Fibroblast of skin of left biceps (primary cell): ENCODE data around the gene SNTG2.
"Not testable (repeated sequence)": the region's sequence is repeated elsewhere in the genome, so short reads cannot be mapped to it uniquely, and the experiment has no call there.

Experiments
- DNase-seq, 2 experiments: peaks; one replicate each; pipeline ENCODE4 v3.0.0-alpha.2; 2013; ENCODE audit warnings: low read depth in 2 of 2

SNTG2 gene

DNA sequence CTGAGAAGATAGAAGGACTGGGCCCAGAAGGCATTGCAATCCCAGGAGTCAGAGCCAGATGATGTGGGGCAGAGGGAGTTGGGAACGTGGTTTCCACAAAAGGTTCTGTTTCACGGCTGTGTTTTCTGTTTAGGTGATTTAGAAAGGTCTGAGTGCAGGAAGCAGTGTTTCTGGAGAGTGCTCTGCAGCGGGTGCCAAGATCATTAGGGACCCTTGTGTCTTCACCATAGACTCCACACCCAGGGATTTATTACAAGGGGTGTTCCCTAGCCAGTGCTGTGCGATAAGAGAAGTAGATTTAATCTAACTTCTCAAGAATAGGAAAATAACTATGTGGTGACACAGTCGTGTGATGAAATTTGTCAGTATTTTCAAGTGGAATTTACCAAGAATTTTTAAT, 241.5 kb downstream of the SNTG2 start:
- DNase-seq: no peak

GRCh38 chr2:1193801-1194200, 243.2 kb downstream of the SNTG2 start:
- DNase-seq: no peak

GRCh38 chr2:1203772-1204171, 253.1 kb downstream of the SNTG2 start:
- DNase-seq: no peak

DNA sequence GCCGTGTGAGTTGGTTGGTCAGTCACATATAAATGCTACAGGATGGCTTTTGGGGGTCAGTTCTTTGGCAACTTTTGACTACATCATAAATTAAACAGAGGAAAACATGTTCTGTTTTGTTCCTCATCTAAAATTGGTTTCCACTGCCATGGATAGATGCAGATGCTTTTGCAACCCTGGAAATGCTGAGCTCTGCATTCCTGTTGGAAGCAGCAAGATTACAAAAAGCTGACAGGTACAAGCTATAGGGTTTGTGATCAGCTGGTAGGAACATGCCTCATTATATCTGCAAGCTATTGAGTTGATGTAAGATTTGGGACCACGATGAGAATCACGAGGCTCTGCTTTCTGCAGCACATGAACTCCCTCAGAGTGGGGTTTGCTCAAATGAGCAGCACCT, 255.2 kb downstream of the SNTG2 start:
- DNase-seq: no peak

- DNase-seq: no peak
These were observed 257.4 kb downstream of the SNTG2 start for GRCh38 chr2:1207962-1208510.

DNA sequence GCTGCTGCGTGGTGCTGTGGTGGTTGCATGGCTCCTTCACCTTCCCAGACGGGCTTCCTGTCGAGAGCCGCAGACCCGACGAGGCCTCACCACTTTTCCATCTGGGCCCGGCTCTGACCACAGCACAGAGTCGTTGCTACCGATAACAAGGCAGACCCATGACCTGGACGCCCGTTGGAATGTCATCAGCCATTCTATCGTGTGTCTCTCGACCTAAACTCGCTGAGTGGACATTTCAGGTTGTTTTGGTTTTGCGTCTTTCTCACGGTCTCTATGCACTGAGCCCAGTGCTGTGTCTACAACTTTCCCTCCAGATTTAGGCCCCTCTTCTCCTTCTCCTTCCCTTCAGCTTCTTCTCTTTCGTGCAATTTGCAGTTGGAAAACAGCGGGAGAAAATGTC, 257.9 kb downstream of the SNTG2 start:
- DNase-seq: no peak

- DNase-seq: no peak
These were observed 258.6 kb downstream of the SNTG2 start for GRCh38 chr2:1209246-1209645.

- no peak for DNase-seq
These were observed 259.1 kb downstream of the SNTG2 start for GRCh38 chr2:1209761-1210160.

- no peak for DNase-seq
These were observed 259.7 kb downstream of the SNTG2 start for GRCh38 chr2:1210352-1210751.

GRCh38 chr2:1219901-1220573, 269.4 kb downstream of the SNTG2 start:
- DNase-seq: no peak

DNA sequence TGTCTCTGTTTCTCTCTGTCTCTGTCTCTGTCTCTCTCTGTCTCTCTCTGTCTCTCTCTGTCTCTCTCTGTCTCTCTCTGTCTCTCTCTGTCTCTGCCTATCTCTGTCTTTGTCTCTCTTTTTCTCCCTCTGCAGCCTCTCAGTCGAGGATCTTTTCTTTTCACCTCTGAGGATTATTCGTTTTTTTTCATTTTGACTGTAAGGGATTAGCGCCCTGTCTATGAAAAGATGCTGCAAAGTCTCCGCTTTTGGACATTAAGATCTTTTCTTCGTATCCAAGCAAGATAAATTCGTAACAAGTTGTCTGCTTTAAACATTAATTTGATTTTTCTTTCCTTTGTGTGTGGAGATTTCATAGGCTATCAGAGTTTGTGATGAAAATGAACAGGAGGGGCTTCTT, 271.4 kb downstream of the SNTG2 start:
- DNase-seq: no peak

- no peak for DNase-seq
These were observed 273.1 kb downstream of the SNTG2 start for GRCh38 chr2:1223791-1224190.

- no peak for DNase-seq
These were observed 274.3 kb downstream of the SNTG2 start for GRCh38 chr2:1224901-1225300.

GRCh38 chr2:1226766-1227165, 276.1 kb downstream of the SNTG2 start:
- DNase-seq: no peak

DNA sequence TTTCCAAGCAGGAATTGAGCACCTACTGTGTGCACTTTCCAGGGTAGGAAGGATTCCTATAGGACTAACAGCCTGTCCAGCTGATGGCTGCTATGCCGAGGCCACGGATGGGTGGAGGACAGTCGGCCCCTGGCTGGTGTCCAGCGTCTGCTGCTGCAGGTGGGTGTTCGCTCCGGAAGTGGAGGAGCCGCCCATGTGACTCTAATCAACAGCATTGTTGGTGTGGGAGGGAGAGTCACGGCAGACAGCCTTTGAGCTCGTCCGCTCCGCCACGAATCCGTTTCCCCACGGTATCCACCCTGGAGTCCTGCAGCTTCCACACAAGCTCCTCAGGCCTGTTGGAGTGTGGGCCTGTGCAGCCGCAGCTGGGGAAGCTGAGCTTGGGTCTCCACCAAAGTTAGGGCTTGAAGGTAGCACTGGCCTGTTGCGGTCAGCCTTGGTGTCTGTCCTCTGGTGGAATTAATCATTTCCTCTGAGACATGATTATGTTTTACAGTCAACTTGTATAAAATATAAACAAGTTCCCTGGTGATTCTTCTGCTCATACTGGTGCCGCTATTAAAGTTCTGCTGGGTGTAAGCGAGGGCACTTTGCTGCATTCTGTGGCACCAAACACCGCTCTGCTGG, 276.7 kb downstream of the SNTG2 start:
- no peak for DNase-seq

DNA sequence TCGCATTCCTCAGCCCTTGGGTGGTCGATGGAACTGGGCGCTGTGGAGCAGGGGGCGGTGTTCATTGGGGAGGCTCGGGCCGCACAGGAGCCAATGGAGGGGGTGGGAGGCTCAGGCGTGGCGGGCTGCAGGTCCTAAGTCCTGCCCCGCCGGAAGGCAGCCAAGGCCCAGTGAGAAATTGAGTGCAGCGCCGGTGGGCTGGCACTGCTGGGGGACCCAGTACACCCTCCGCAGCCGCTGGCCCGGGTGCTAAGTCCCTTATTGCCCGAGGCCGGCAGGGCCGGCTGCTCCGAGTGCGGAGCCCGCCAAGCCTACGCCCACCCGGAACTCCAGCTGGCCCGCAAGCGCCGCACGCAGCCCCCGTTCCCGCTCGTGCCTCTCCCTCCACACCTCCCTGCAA, 278.9 kb downstream of the SNTG2 start:
- DNase-seq: not testable (repeated sequence)

DNA sequence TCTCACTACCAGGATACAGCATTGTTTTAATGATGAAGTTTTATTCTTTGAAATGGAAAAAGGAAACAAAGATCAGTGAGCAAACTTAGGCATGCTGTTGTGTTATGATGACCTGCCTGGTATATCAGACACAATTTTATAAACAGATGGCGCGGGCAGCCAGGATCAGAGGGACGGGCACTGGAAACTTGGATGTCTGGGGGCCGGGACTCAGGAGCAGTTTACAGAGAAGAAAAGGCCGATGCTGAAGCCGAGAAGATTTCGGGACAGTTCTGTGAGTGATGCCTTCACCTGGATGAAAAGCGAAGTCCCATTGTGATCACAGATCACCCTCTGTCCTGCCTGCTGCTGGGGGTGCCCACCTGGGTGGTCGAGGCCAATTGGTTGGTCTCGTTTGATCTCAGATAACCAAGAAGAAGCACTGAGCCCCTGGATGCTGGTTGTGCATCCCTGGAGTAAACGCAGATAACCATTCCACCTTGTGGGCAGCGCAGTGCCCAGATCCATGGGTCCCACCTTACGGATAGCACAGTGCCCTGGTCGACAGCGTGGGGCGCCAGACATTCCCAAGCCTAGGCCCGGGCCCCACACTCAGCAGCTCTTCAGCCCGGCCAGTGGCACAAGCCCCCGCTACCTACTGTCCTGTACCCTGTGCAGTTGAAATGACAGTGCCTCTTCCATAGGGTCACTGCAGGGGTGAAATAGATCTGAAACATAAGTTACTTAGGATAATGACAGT, 279.7 kb downstream of the SNTG2 start:
- DNase-seq: no peak

DNA sequence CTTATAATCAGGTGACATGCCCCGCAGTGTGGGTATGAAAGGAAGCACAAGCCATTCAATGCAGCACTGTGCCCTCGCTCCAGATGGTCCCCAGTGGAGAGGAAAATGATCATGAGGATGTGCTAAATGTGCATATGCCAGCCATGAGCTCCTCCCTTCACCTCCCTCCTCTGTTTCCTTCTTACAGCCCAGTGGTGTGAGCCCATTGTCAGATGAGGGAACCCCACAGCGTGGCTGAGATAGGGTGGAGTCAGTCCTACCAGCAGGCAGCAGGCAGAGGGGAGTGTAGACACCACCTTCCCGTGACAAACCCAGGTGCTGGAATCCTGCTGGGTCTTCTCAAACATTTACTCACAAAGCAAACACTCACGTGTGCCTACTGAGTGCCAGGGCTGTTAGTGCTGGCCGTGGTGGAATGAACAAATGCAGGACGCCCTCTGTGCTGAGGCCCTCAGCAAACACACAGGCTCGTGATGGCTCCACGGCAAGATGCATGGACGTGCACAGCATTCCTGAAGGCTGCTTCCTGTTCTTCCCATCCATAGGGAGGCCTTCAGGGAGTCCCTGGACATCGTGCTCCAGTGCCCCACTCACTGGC, 280.9 kb downstream of the SNTG2 start:
- no peak for DNase-seq

- no peak for DNase-seq
These were observed 282.6 kb downstream of the SNTG2 start for GRCh38 chr2:1233281-1233680.

- no peak for DNase-seq
These were observed 284.2 kb downstream of the SNTG2 start for GRCh38 chr2:1234731-1235308.

DNA sequence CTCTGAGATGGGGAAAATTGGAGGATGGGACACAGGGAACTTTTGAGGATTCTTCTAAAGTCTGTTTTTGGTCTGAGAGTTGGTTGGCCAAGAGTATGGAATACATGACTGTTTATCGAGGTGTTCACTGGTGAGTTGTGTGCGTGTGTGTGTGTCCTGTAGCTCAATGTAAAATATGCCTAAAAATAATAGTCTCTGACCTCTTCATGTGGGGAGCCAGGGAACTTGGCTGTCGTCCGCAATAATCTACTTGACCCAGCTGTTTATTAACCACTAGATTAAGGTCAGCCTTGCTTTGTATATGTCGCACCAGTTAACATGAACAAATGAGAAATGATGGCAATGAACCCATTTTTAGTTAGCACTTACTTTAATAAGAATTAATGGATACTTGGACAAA, 285.2 kb downstream of the SNTG2 start:
- no peak for DNase-seq

DNA sequence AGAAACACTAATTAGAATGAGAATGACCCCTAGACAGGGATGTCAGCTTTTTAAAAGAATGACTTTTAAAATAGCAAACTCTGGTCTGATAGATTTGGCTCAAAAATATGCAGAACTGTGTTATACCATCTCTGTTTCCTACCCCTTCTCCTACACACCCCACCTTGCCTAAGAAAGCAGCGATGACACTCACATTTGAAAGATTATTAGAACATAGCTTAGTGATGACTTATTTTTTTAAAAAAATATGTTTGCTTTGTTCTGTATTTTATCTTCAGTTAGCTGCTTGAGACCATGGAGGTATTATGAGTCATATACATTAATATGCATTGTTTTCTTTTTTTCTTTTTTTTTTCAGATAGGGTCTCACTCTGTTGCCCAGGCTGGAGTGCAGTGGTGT, 286.0 kb downstream of the SNTG2 start:
- DNase-seq: no peak
